Measurements from ENCODE around the gene NEK7. TPM values are rescaled to one million over a fixed set of nuclear protein-coding genes. Genes with fewer than 3 reads are reported as not detected.

The NEK7 gene
- total and polyA plus RNA-seq, 2 of the 8 experiments (the other 6 are each of a cell fraction or from before 2014, with no cell fraction given) = 5.1 to 10.0 TPM

- TF ChIP-seq FOSL1 (IDR thresholded peaks at IDR 0.05; ENCODE audit: insufficient read depth, low read depth, low read length) (no peak), RNF2 (IDR thresholded peaks at IDR 0.05; ENCODE audit: borderline replicate concordance, low read depth, low read length, missing control alignments, poor library complexity, severe bottlenecking) (no peak), MAFK (IDR thresholded peaks at IDR 0.05; ENCODE audit: low read depth, low read length) (no peak)
- TF ChIP-seq, protein P1, sequence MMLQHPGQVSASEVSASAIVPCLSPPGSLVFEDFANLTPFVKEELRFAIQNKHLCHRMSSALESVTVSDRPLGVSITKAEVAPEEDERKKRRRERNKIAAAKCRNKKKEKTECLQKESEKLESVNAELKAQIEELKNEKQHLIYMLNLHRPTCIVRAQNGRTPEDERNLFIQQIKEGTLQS (IDR thresholded peaks at IDR 0.05; ENCODE audit: insufficient read depth, low read depth, low read length) = no peak
These were observed 46.6 kb downstream of the NEK7 start (continued) for GRCh38 chr1:198203434-198203833.

All from H1 (cell line).